Transverse colon (tissue), 4 donors: Measurements from ENCODE around the gene FAXDC2. TPM values are rescaled to one million over a fixed set of nuclear protein-coding genes. Genes with fewer than 3 reads are reported as not detected.

Source experiments
- DNase-seq: peaks from one replicate; pipeline ENCODE4 v3.0.0-alpha.2; 2019
- H3K27ac ChIP-seq, 4 donors: fragments of 200-600 bp; sonication (generic); 2 replicates each; pipeline ENCODE4 v1.5.1; 2016 to 2018; ENCODE audit warnings: inconsistent platforms in 4 of 4
- H3K27me3 ChIP-seq: fragments of 200-600 bp; sonication (generic); 2 replicates; pipeline ENCODE4 v1.5.1; 2017; ENCODE audit warnings: inconsistent platforms
- H3K36me3 ChIP-seq, 4 donors: fragments of 200-600 bp; sonication (generic); 2 replicates each; pipeline ENCODE4 v1.5.1; 2017 to 2019; ENCODE audit warnings: inconsistent platforms in 4 of 4
- H3K4me1 ChIP-seq, 4 donors: fragments of 200-600 bp; sonication (generic); 2 replicates each; pipeline ENCODE4 v1.5.1; 2017 to 2020; ENCODE audit warnings: inconsistent platforms in 4 of 4
- H3K4me3 ChIP-seq, 4 donors: fragments of 200-600 bp; sonication (generic); 1 replicate in 1 of 4; 2 replicates in 3 of 4; pipeline versions ENCODE4 v1.5.1 to v1.6.1; 2017 to 2019; ENCODE audit warnings: inconsistent platforms in 4 of 4
- H3K9me3 ChIP-seq, 2 donors: fragments of 200-600 bp; sonication (generic); 2 replicates each; pipeline ENCODE4 v1.5.1; 2017 to 2019; ENCODE audit warnings: inconsistent platforms in 2 of 2
- EP300 ChIP-seq: sonication (generic); formaldehyde crosslinking; IDR thresholded peaks from one replicate; pipeline ENCODE4 v1.6.1; 2017; ENCODE audit warnings: antibody characterized with exemption, low read depth
- POLR2A ChIP-seq: fragments of 450-650 bp; IDR thresholded peaks from one replicate; pipeline ENCODE4 v1.6.1; 2016; ENCODE audit warnings: antibody characterized with exemption, mild to moderate bottlenecking, moderate library complexity
- POLR2AphosphoS5 ChIP-seq, 3 donors: sonication (generic); formaldehyde crosslinking; IDR thresholded peaks; one replicate each; pipeline ENCODE4 v1.6.1; 2016; ENCODE audit warnings: antibody characterized with exemption in 3 of 3
- WGBS, 2 donors: methylation state at CpG; one replicate each; pipeline ENCODE4 v1.1.5; 2018; ENCODE audit warnings: low coverage in 1 of 2; 5-methylcytosine and 5-hydroxymethylcytosine counted together
- in situ Hi-C, 4 donors: fragments of 200-750 bp; cut with MboI; loops; one replicate each; pipeline versions ENCODE4 v1.15.0 to v1.15.1; 2017; ENCODE audit warnings: low sequenced_read_pairs in 3 of 4, low pct_ligation_motif_present in 1 of 4, low pct_unique_long_range_greater_than_20kb in 1 of 4
- intact Hi-C: fragments of 100-400 bp; cut with DNase I; formaldehyde crosslinking; loops from one replicate; pipeline ENCODE4 v1.15.1; 2023; ENCODE audit warnings: low total_unique reads
- total RNA-seq, 4 donors: library from RNA; depleted of rRNA; stranded (reverse); fragments of >200 nt; gene quantifications; one replicate each; pipeline ENCODE4 v1.1.0, GENCODE V29; 2016
- TF ChIP-seq, protein P1 (sequence below), 5 experiments: fragments of 200-600 bp in 3 of 5; fragments of 450-650 bp in 2 of 5; sonication (generic) in 3 of 5; IDR thresholded peaks; 1 replicate in 2 of 5; 2 replicates in 3 of 5; pipeline ENCODE4 v1.5.1; 2016 to 2017; ENCODE audit warnings: antibody characterized with exemption in 5 of 5, inconsistent platforms in 3 of 5, mild to moderate bottlenecking in 2 of 5, moderate library complexity in 1 of 5

FAXDC2 gene
- total RNA-seq, 4 donors from 2014 or later: 10.3 to 54.8 (median 27.4) TPM

- H3K4me1 ChIP-seq: peaks cover 0 to 8% (median 0%) of the 10 kb centered on the region in 4 donors
- H3K27ac ChIP-seq: peak overlapping the region in 3 of 4 donors; percentile 3 to 39 (median 19)
- in situ Hi-C loops: no loop called here
- H3K36me3 ChIP-seq: peaks cover 0 to 60% (median 32%) of the 10 kb centered on the region in 4 donors
- no peak for DNase-seq
- H3K4me3 ChIP-seq: no peak overlapping the region
- TF ChIP-seq, protein P1, sequence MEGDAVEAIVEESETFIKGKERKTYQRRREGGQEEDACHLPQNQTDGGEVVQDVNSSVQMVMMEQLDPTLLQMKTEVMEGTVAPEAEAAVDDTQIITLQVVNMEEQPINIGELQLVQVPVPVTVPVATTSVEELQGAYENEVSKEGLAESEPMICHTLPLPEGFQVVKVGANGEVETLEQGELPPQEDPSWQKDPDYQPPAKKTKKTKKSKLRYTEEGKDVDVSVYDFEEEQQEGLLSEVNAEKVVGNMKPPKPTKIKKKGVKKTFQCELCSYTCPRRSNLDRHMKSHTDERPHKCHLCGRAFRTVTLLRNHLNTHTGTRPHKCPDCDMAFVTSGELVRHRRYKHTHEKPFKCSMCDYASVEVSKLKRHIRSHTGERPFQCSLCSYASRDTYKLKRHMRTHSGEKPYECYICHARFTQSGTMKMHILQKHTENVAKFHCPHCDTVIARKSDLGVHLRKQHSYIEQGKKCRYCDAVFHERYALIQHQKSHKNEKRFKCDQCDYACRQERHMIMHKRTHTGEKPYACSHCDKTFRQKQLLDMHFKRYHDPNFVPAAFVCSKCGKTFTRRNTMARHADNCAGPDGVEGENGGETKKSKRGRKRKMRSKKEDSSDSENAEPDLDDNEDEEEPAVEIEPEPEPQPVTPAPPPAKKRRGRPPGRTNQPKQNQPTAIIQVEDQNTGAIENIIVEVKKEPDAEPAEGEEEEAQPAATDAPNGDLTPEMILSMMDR (IDR thresholded peaks at IDR 0.05): no peak
- TF ChIP-seq POLR2A (no peak), EP300 (no peak), POLR2AphosphoS5 (IDR thresholded peaks at IDR 0.05) (no peak)
- 76 to 83% methylated on average over 5 of the region's 5 CpGs for WGBS, 2 donors
- H3K9me3 ChIP-seq: peaks cover 6% of the 10 kb centered on the region in 2 donors
- intact Hi-C loops: no loop called here
- H3K27me3 ChIP-seq: no peaks in the 10 kb centered on the region
These were observed 23.5 kb upstream of the FAXDC2 start for GRCh38 chr5:154873791-154874331.

- intact Hi-C loops (no loop called here), in situ Hi-C loops (no loop called here)
- peaks cover 0 to 9% (median under 1%) of the 10 kb centered on the region in 4 donors for H3K4me1 ChIP-seq
- no peaks in the 10 kb centered on the region for H3K9me3 ChIP-seq
- WGBS, 2 donors: 86 to 89% methylated on average over 4 of the region's 4 CpGs
- no peak overlapping the region for H3K27ac ChIP-seq
- no peaks in the 10 kb centered on the region for H3K27me3 ChIP-seq
- no peak overlapping the region for H3K4me3 ChIP-seq
- H3K36me3 ChIP-seq: peaks cover 0 to 59% (median 30%) of the 10 kb centered on the region in 4 donors
- DNase-seq: no peak
- TF ChIP-seq EP300 (no peak), POLR2AphosphoS5 (IDR thresholded peaks at IDR 0.05) (no peak), POLR2A (no peak)
- TF ChIP-seq, protein P1 (IDR thresholded peaks at IDR 0.05): no peak
These were observed 21.3 kb upstream of the FAXDC2 start for GRCh38 chr5:154871734-154872133.

- intact Hi-C loops (no loop called here), in situ Hi-C loops (no loop called here)
- Histone ChIP-seq H3K36me3 (peaks cover 0 to 46% (median 23%) of the 10 kb centered on the region in 4 donors), H3K4me3 (no peak overlapping the region), H3K27ac (no peak overlapping the region), H3K9me3 (no peaks in the 10 kb centered on the region), H3K4me1 (peaks cover 0 to 16% (median 5%) of the 10 kb centered on the region in 4 donors), H3K27me3 (no peaks in the 10 kb centered on the region)
- TF ChIP-seq POLR2AphosphoS5 (IDR thresholded peaks at IDR 0.05): no peak
- TF ChIP-seq, protein P1 (IDR thresholded peaks at IDR 0.05): peak in 1 of 5 experiments; percentile 9
- DNase-seq: no peak
- 75 to 89% methylated on average over 2 to 5 of the region's 5 CpGs for WGBS, 2 donors
These were observed 18.3 kb upstream of the FAXDC2 start for GRCh38 chr5:154868702-154869101.

- no peak for TF ChIP-seq POLR2AphosphoS5 (IDR thresholded peaks at IDR 0.05)
- no peak for TF ChIP-seq POLR2A
- TF ChIP-seq, protein P1 (IDR thresholded peaks at IDR 0.05): no peak
- no peak for TF ChIP-seq EP300
- Histone ChIP-seq H3K4me1 (peaks cover 8 to 25% (median 15%) of the 10 kb centered on the region in 4 donors), H3K4me3 (no peak overlapping the region), H3K27ac (peak overlapping the region in 1 of 4 donors; percentile 35), H3K36me3 (peaks cover 0 to 42% (median 14%) of the 10 kb centered on the region in 4 donors), H3K27me3 (no peaks in the 10 kb centered on the region), H3K9me3 (no peaks in the 10 kb centered on the region)
- intact Hi-C loops: no loop called here
- in situ Hi-C loops: no loop called here
- DNase-seq: no peak
- 75 to 77% methylated on average over 2 of the region's 2 CpGs for WGBS, 2 donors
These were observed 16.4 kb upstream of the FAXDC2 start for GRCh38 chr5:154866841-154867240.
